Prostate gland (tissue), 1 donor: ENCODE measurements around the gene IWS1.

Experiments
- POLR2A ChIP-seq: fragments of 450-650 bp; IDR thresholded peaks from one replicate; pipeline ENCODE4 v1.6.1; 2016; ENCODE audit warnings: antibody characterized with exemption, mild to moderate bottlenecking
- POLR2AphosphoS5 ChIP-seq: sonication (generic); formaldehyde crosslinking; IDR thresholded peaks from one replicate; pipeline ENCODE4 v1.6.1; 2017; ENCODE audit warnings: antibody characterized with exemption

GRCh38 chr2:127449414-127449813, 76.9 kb downstream of the IWS1 start:
- TF ChIP-seq POLR2AphosphoS5, result no peak
- no peak for TF ChIP-seq POLR2A
